NOMO-1 (cell line): ENCODE measurements around the gene GALK1.

ENCODE experiments used
- DNase-seq, 2 experiments: peaks; one replicate each; lab custom pipeline; 2025; ENCODE audit not compliant: unreplicated experiment in 2 of 2; lab: John Stamatoyannopoulos, UW

Gene GALK1

GRCh38 chr17:75729351-75729750, 35.6 kb downstream of the GALK1 start:
- DNase-seq: no peak

- DNase-seq: no peak
These were observed 37.6 kb downstream of the GALK1 start for GRCh38 chr17:75727391-75727790.

GRCh38 chr17:75725504-75725903, 39.5 kb downstream of the GALK1 start:
- DNase-seq: no peak

GRCh38 chr17:75724016-75725003, 40.7 kb downstream of the GALK1 start:
- DNase-seq: no peak

- DNase-seq: no peak
These were observed 41.6 kb downstream of the GALK1 start for GRCh38 chr17:75723171-75723930.

GRCh38 chr17:75722542-75723095, 42.4 kb downstream of the GALK1 start:
- no peak for DNase-seq

GRCh38 chr17:75722076-75722475, 42.9 kb downstream of the GALK1 start:
- no peak for DNase-seq

- DNase-seq: no peak
These were observed 43.5 kb downstream of the GALK1 start for GRCh38 chr17:75721463-75722011.

- no peak for DNase-seq
These were observed 44.1 kb downstream of the GALK1 start, which contains the start of gene ITGB4 for GRCh38 chr17:75720656-75721462. Gene ITGB4, plus strand, starts transcription at chr17:75721459. Its CDS starts 3,245 bp downstream, at chr17:75724704.

GRCh38 chr17:75719732-75720131, 45.3 kb downstream of the GALK1 start:
- DNase-seq: no peak

GRCh38 chr17:75712446-75712845, 52.5 kb downstream of the GALK1 start:
- DNase-seq: no peak
